HK-2 (cell line): ENCODE results near the gene BAZ2B.
"Not testable (repeated sequence)": the region's sequence is repeated elsewhere in the genome, so short reads cannot be mapped to it uniquely, and the experiment has no call there.

Experiments
- DNase-seq: peaks from one replicate; pipeline ENCODE4 v3.0.0-alpha.2; 2018; ENCODE audit not compliant: unreplicated experiment

Gene BAZ2B

DNA sequence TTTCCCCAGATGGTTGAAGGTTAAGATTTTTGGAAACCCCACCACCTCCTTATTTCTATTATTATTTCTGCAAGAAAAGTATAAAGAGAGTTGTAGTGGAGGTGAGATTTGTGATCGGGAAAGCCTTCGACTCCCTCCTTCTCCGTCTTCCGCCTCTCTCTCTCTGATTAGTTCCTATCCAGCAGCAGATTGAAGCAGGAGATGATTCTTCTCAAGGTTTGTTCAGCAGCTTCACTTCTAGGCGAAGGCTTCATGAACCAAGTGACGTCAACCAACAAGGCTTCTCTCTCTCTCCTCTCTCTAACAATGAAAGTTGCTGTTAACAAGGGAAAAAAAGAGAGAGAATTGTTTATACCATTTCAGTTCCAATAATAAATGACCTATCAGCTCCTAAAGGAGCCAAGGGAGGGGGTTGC lies at the start of gene BAZ2B:
BAZ2B (minus strand) TSS at position 263 of the 416 bp plus-strand sequence. CDS start 137,829 bp downstream, outside the sequence.
- DNase-seq, result peak; percentile 39

GRCh38 chr2:159661286-159661685 lies 44.9 kb upstream of the BAZ2B start:
- DNase-seq, result no peak

- no peak for DNase-seq
Measured at GRCh38 chr2:159658881-159659873, 42.8 kb upstream of the BAZ2B start.

GRCh38 chr2:159653962-159654361 lies 37.6 kb upstream of the BAZ2B start:
- no peak for DNase-seq

DNA sequence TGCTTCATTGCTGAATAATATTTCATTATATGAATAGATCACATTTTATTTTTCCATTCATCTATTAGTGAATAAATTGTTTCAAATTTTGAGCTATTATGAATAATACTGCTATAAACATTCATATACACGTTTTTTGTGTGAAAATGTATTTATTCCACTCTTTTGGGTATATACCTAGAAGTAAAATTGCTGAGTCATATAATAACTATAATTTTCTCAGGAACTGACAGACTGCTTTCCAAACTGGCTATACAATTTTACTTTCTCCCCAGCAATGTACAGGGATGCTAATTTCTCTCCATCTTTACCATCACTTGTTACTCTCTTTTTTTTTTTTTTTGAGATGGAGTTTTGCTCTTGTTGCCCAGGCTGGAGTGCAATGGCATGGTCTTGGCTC lies 35.5 kb upstream of the BAZ2B start:
- DNase-seq, result no peak

DNA sequence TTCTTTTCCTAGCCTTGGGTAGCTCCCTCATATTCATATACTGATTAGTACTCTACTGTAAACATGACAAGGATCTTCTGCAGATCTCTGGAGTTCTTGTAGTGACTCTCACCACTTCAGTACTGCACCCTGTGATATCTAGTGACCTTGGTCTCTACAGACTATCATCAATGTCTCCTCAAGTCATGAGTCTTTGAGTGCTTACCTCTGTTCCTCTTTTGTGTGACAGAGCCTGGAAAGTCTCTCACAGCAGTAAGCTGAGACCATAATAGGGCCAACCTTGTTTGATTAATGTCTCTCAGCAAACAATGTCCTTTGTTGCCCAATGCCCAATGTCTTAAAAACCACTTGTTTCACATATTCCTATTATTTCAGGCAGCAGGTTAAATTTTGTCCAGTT lies 34.2 kb upstream of the BAZ2B start:
- no peak for DNase-seq

DNA sequence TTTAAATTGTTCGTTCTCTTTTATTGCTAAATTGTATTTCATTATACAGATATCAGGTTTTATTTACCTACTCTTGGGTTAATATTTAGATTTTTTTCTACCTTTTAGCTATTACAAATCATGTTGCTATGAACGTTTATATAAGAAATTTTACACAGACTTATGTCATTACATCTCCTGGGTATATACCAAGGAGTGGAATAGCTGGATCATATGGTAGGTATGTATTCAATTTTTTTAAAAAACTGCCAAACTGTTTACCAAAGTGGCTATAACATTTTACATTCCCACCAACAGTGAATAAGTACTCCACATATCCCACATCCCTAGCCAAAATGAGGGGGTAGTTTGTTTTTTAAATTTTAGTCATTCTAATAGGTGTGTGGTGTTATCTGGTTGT lies 32.3 kb upstream of the BAZ2B start:
- DNase-seq, result no peak

DNA sequence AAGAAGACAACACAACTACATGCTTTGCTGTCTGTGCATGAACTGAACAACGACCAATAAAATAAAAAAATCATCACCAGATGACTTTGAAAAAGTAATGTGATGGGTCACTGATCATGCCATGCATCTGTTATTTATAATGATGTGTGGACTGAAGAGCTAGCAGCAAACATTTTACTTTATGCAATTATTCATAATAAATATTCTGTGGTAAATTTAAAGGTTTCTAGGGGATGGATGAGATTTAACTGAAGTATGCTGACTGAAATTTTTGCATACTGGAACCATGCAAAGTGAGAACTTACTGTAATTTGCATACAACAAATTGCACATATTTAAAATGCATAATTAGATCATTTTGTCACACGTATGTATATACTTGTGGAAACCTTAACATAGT lies 31.3 kb upstream of the BAZ2B start:
- DNase-seq, result no peak

- no peak for DNase-seq
Measured at GRCh38 chr2:159640176-159640575, 23.8 kb upstream of the BAZ2B start.

DNA sequence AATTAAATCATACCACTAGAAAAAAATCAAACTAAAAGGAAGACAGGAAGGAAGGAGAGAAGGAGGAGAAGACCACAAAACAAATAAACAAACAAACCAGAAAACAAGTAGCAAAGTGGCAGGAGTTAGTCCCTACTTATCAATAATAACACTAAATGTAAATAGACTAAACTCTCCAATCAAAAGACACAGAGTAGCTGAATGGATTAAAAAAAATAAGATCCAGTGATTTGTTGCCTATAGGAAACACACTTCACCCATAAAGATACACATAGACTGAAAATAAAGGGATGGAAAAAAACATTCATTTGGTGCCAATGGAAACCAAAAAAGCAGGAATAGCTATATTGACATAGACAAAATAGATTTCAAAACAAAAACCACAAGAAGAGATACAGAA lies 23.4 kb upstream of the BAZ2B start:
- no peak for DNase-seq

DNA sequence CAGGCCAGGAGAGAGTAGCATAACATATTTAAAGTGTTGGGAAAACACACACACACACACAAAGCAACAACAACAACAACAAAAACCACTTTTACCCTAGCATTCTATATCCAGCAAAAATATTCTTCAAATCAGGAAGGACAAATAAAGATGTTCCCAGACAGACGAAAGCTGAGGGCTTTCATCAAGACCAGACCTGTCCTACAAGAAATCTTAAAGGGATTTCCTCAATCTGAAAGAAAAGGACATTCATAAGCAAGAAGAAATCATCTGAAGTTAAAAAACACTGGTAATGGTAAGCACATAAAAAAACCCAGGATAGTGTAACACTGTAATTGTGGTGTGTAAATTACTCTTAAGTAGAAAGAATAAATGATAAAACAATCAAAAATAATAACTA lies 22.7 kb upstream of the BAZ2B start:
- DNase-seq, result no peak

- peak; percentile 26 for DNase-seq
Measured at GRCh38 chr2:159637988-159638501, 21.7 kb upstream of the BAZ2B start.

DNA sequence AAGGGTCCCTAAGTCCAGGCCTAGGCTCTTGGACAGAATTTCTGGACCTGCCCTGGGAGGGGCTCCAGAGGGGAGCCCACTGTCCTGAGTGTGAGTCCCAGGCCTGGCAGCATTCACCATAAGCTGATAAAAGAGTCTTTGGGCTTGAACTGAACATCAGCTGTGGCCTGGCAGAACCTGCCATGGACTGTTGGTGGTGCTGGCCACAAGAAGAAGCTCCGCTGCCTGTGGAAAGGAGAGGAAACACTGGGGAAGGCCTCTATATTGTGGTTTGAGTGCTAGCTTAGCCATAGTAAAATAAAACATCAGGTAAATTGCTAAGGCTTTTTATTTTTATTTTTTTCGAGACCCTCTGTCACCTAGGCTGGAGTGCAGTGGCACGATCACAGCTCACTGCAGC lies 20.9 kb upstream of the BAZ2B start:
- no peak for DNase-seq

- no peak for DNase-seq
Measured at GRCh38 chr2:159635006-159635789, 18.9 kb upstream of the BAZ2B start.

- DNase-seq, result no peak
Measured at GRCh38 chr2:159633219-159633618, 16.9 kb upstream of the BAZ2B start.

GRCh38 chr2:159625628-159626027 lies 9.3 kb upstream of the BAZ2B start:
- not testable (repeated sequence) for DNase-seq

DNA sequence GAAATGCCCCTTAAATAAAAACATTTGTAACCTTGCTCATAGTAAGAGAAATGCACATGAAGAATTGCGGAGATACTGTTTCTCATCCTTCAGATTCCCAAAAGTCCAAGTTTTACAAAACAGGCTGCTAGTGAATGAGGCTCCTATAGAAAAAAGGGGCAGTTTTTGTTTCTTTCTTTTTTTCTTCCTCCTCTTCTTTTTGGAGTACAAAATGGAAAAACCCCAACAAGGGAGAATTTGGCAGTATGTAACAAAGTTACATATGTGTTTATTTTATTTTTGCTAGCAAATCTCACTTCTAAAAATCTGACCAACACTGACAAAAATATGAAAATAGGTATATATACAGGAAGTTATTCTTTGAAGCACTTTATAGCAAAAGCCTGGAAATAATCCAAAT lies 7.1 kb upstream of the BAZ2B start:
- DNase-seq, result no peak

DNA sequence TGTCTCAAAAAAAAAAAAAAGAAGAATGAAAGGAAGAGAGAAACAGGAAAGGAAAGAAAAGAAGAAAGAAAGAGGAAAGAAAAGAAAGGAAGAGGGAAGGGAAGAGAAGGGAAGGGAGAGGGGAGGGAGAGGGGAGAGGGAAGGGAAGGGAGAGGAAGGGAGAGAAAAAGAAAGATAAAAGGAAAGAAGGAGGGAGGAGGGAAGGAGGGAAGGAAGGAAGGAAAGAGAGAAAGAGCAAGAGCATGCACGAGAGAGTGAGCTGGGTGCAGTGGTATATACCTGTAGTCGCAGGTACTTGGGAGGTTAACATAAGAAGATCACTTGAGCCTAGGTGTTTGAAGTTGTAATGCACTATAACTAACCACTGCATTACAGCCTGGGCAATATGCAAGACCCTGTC lies 6.6 kb upstream of the BAZ2B start:
- DNase-seq, result no peak

DNA sequence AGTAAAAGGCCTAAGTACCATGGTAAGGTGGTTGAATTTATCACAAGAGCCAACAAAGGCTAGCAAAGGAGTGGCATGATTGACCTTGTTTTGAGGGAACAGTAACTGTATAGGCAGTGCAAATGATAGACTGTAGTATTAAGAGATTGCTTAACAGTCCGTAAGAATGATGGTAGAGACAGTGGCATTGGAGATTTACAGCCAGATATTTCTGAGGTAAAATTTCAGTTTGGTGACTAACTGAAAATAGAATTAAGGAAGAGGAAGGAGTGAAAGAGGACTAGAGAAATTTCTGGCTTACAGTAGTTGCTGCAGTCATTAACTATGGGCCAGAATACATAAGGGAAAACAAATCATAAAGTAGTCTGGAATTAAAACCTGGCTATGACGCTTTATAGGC lies 4.4 kb upstream of the BAZ2B start:
- DNase-seq, result no peak

DNA sequence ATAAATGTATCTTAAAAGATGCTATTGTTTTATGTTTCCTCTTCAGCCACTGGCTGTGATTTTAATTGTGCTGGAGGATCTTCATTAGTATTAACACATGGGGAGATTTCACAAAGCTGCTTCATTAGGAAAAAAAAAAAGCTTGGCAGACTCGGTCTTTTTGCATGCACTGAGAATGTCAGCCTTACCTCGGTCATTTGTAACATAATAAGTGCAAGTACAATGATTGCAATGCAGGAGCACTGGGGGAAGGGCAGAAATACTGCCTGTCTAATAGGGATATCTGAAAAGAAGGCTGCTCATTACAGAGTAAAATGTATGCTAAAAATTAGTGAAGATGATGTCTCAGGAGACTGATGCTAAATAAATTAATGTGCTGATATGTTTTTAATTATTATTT lies 1.3 kb upstream of the BAZ2B start:
- DNase-seq, result no peak

DNA sequence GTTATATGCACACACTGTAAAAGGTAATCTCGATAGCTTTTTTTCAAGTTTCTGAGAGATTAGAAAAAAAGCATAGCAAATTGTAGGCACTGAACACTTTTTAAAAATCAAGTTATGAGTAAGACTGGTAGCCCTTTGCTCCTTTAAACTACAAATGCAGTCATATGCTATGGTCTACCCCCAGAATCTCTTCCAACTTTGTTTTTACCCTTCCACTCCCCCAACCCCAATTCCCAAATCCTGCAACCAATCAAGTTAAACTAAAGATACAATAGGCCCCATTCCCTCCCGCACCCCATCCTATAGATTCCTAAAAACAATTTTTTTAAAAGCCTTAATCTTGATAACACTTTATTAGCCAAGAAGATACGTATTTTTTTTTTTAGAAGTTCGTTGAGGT lies 752 bp upstream of the BAZ2B start:
- no peak for DNase-seq
